C4-2B (cell line): ENCODE data around the gene MEF2C.

Experiments used
- H3K27ac ChIP-seq: fragments of 450-650 bp; 2 replicates; pipeline ENCODE4 v1.5.1; 2017
- ZFX ChIP-seq: fragments of 450-650 bp; IDR thresholded peaks from 2 replicates; pipeline ENCODE4 v1.6.1; 2017
- TF ChIP-seq, protein P1 (sequence below): fragments of 450-650 bp; conservative IDR thresholded peaks from 2 replicates; pipeline ENCODE4 v1.5.1; 2017; ENCODE audit warnings: mild to moderate bottlenecking

Gene MEF2C

GRCh38 chr5:88677943-88678769, 204.8 kb downstream of the MEF2C start:
- H3K27ac ChIP-seq = no peak overlapping the region
- TF ChIP-seq ZFX = no peak
- TF ChIP-seq, protein P1, sequence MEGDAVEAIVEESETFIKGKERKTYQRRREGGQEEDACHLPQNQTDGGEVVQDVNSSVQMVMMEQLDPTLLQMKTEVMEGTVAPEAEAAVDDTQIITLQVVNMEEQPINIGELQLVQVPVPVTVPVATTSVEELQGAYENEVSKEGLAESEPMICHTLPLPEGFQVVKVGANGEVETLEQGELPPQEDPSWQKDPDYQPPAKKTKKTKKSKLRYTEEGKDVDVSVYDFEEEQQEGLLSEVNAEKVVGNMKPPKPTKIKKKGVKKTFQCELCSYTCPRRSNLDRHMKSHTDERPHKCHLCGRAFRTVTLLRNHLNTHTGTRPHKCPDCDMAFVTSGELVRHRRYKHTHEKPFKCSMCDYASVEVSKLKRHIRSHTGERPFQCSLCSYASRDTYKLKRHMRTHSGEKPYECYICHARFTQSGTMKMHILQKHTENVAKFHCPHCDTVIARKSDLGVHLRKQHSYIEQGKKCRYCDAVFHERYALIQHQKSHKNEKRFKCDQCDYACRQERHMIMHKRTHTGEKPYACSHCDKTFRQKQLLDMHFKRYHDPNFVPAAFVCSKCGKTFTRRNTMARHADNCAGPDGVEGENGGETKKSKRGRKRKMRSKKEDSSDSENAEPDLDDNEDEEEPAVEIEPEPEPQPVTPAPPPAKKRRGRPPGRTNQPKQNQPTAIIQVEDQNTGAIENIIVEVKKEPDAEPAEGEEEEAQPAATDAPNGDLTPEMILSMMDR = no peak

DNA sequence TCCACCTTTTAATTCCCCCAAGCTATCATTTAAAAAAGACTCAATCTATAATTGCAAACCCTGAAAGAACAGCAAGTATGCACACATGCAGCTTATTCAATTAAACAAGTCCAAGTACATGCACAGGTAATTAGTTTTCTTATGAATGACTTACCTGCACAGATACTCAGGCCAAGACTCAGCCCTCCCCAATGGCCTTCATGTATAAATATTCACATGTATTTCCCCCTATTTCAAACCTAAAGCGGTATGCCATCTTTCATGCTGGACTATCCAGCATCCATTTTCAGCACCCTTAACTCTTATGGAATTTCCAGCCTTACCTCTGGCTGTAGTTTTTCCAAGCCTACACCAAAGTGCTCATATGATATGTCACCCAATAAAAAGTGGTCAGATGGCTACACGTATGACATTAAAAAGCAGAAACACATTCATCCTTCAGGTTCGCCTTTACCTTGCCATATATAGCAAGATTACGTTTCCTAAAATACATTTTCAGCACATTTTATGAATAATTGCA, 205.5 kb downstream of the MEF2C start:
- no peak overlapping the region for H3K27ac ChIP-seq
- TF ChIP-seq, protein P1 = no peak
- TF ChIP-seq ZFX = no peak

- TF ChIP-seq ZFX = no peak
- TF ChIP-seq, protein P1 = no peak
- H3K27ac ChIP-seq = no peak overlapping the region
Measured at GRCh38 chr5:88676637-88677375, 206.2 kb downstream of the MEF2C start.

DNA sequence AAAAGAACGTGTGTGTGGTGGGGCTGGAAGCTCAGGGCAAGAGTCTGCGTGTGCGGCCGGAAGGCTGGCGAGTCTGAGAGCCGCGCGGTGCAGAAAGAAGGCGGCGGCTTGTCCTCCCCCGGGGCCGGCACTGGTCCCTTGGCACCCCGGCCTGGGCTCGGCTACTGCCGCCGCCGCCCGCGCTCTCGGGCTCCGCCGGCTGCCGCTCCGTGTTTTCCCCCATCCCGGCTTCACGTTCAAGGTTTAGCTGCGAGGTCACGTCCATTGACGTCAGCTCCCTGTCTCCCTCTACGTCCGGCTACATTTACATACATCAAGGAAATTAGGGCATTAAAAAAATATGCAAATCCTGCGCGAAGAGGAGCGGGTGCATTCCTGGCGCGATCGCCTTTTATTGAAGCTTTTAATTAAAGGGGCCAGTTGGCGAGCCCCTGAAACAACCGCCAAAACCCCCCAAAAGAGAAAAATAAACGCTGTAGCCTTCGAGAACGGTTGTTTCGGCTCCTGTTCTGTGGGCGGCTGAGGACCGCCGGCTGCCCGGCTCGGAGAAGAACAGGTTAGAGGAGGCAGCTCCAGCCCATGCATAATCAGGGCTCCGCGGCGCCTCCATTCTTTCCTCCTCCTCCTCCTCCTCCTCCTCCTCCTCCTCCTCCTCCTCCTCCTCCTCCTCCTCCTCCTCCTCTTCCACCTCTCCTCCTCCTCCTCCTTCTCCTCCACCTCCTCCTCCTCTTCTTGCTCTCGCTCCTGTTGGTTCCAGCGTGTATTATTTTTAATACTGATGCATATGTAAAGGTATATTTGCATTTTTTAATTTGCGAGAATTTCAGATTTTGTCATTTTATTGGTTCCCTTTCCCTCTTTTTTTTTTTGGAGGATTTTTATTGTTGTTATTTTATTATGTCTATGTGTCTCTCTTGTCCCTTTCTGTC, 207.0 kb downstream of the MEF2C start:
- TF ChIP-seq, protein P1 = no peak
- no peak for TF ChIP-seq ZFX
- H3K27ac ChIP-seq = no peak overlapping the region

GRCh38 chr5:88675168-88675707, 207.7 kb downstream of the MEF2C start:
- TF ChIP-seq ZFX = no peak
- TF ChIP-seq, protein P1 = no peak

DNA sequence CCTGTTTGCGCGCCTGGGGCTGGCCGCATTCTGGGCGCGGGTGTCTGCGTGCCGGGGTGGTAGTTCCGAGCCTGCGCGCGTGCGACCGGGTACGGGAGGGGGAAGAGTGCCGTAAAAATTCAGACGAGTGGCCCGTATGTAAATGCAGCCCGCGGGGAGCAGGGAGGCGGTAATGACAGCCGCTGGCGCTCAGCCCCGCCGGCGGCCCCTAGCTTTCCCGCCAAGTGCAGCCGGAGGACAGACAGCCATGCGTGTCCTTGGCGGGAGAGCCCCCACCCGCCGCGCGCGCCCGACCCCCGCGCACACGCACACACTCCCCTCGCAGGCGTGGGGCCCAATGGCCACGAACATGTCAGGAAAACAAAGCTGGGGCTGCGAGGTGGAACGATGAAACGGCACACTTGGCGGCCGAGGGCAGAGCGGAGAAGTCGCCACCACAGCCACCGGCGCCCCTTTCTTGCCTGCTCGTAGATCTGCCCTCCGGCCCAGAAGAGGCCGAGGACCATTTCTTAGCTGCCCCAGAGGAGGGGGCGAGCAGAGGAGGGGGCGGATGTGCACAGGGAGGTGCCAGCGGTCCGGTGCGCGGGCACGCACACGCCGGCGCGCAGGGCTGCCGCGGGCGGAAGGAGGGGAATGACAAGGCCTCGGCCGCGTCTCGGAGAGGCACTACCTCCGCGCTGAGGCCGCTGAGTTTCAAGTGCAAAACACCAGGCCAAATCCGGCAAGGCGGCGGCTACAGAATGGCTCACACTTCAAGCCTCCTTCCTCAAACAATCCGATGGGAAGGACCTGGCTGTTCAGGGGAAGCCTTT, 208.4 kb downstream of the MEF2C start:
- no peak for TF ChIP-seq ZFX
- TF ChIP-seq, protein P1 = no peak
- no peak overlapping the region for H3K27ac ChIP-seq

More at GRCh38 chr5:88675168-88675707, 207.7 kb downstream of the MEF2C start:
- H3K27ac ChIP-seq = no peak overlapping the region
